ENCODE measurements around the gene HMGB2. TPM values are rescaled to one million over a fixed set of nuclear protein-coding genes. Genes with fewer than 3 reads are reported as not detected.

Gene HMGB2
- total RNA-seq (100 to 1,000 TPM; 110 to 116 TPM), polyA plus RNA-seq (100 to 1,000 TPM; 197 to 255 TPM)

DNA sequence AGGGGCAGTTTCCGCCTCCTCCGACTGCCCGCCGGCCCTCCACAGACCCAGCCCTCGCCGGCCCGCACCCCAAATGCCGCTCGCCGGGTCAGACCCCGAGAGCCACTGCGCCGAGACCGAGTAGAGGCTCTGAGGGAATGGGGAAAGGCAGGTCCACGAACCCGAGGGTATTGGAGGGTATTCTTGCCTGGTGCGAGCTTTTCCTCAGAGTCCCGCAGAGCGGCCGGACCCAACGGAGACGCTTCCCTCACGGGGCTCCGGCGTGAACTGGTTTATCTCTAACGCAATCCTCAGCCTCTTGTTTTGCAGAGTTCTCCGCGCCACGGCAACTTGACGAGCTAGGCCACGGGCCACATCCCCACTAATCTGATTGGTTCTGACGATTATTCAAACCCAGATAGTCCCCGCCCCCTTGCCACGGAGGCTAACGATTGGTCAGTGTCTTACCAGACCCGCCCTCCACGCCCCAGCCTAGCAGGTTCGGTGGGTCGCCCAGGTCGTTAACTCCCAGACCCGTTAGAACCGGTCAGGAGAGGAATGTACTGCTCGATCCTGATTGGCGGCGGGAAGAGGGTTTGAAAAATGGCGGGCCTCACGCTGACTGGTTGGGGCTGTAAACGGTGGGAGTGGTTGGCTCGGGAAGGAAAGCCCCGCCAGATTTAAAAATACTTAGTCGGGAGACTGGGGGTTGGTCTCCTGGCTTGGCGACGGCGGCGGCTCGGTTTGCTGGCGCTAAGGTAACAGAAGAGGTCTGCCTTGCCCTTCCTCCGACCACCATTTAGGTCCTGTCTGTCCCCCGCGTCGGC lies at the start of gene HMGB2:
Gene HMGB2 (minus strand): TSS at position 274 of the 806 bp plus-strand sequence. CDS start 709 bp downstream, outside the sequence.
- no peaks in the 10 kb centered on the region for H3K27me3 ChIP-seq (ENCODE audit: insufficient read depth, low read length)
- peak; percentile 98 to 100 (median 100) for DNase-seq
- H3K4me3 ChIP-seq (ENCODE audit: low read length in 2 of 2) = peak within 1 kb of the TSS; percentile 92 to 95
- H3K9me3 Mint-ChIP-seq = peaks cover 0 to 4% (median 0%) of the 10 kb centered on the region in 8 donors
- CTCF ChIA-PET (ENCODE audit: partially characterized antibody) = interaction anchor here (1.2 to 6.2 kb wide), 6 partner anchors 12 to 88 kb away, joined by 3 to 72 read pairs (median 8); partner anchors contain the start of gene SAP30
- peaks cover 17 to 33% (median 21%) of the 10 kb centered on the region in 4 donors for H3K4me1 Mint-ChIP-seq
- peak within 1 kb of the TSS; percentile 91 for H3K27ac ChIP-seq (ENCODE audit: low read depth, low read length)
- H3K36me3 ChIP-seq (ENCODE audit: insufficient read depth, low read length) = no peaks in the 10 kb centered on the region
- peak within 1 kb of the TSS; percentile 95 to 99 (median 98) for H3K27ac Mint-ChIP-seq
- intact Hi-C loops (cut with micrococcal nuclease) = loop anchor here (1.0 to 5.0 kb wide), 4 partner anchors 36 to 949 kb away; partner anchors contain the start of genes CEP44, FBXO8 and SAP30
- POLR2A ChIA-PET (ENCODE audit: partially characterized antibody) = interaction anchor here (0.6 to 8.1 kb wide), 24 partner anchors 12 to 949 kb away, joined by 3 to 375 read pairs (median 5); partner anchors contain the start of genes CEP44, FBXO8, GALNT7 and SAP30
- H3K4me1 ChIP-seq (ENCODE audit: insufficient read depth, low read length) = peaks cover 26% of the 10 kb centered on the region
- peaks cover 7 to 32% of the 10 kb centered on the region in 2 donors for H3K36me3 Mint-ChIP-seq
- H3K4me3 Mint-ChIP-seq = peak within 1 kb of the TSS; percentile 97 to 100 (median 98)
- no peaks in the 10 kb centered on the region for H3K9me3 ChIP-seq (ENCODE audit: control insufficient read depth in 1 of 2, low read length in 2 of 2)
- H3K27me3 Mint-ChIP-seq = peaks cover 0 to 2% of the 10 kb centered on the region in 2 donors

DNA sequence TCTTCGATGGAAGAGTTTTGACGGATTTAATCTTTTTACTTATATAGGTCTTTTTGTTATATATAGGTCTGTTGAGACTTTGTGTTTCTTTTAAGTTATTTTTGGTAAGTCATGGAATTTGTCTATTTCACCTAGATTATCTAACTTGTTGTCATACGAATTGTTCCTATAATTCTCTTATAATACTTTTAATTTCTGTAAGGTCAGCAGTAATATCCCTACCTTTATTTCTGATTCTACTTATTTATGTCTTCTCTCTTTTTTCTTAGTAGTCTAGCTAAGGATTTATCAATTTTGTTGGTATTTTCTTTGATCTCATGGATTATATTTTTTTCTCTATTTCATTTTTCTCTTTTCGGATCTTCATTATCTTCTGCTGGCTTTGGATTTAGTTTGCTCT lies 48.2 kb upstream of the HMGB2 start:
- no peak overlapping the region for H3K27ac Mint-ChIP-seq
- Histone ChIP-seq H3K4me3 (ENCODE audit: low read length in 2 of 2) (no peak overlapping the region), H3K27me3 (ENCODE audit: insufficient read depth, low read length) (no peaks in the 10 kb centered on the region), H3K9me3 (ENCODE audit: control insufficient read depth in 1 of 2, low read length in 2 of 2) (no peaks in the 10 kb centered on the region), H3K36me3 (ENCODE audit: insufficient read depth, low read length) (no peaks in the 10 kb centered on the region), H3K27ac (ENCODE audit: low read depth, low read length) (no peak overlapping the region), H3K4me1 (ENCODE audit: insufficient read depth, low read length) (no peaks in the 10 kb centered on the region)
- H3K4me1 Mint-ChIP-seq = no peaks in the 10 kb centered on the region
- no peaks in the 10 kb centered on the region for H3K9me3 Mint-ChIP-seq
- H3K4me3 Mint-ChIP-seq = no peak overlapping the region
- no peak for DNase-seq
- ChIA-PET CTCF (ENCODE audit: partially characterized antibody) (interaction anchor here (1.5 kb wide), 1 partner anchor 38 kb away, joined by 3 read pairs; no protein-coding TSS in a partner anchor), POLR2A (ENCODE audit: partially characterized antibody) (no interaction called here)
- peaks cover 0 to 2% of the 10 kb centered on the region in 2 donors for H3K27me3 Mint-ChIP-seq
- H3K36me3 Mint-ChIP-seq = no peaks in the 10 kb centered on the region
- intact Hi-C loops (cut with micrococcal nuclease) = no loop called here

DNA sequence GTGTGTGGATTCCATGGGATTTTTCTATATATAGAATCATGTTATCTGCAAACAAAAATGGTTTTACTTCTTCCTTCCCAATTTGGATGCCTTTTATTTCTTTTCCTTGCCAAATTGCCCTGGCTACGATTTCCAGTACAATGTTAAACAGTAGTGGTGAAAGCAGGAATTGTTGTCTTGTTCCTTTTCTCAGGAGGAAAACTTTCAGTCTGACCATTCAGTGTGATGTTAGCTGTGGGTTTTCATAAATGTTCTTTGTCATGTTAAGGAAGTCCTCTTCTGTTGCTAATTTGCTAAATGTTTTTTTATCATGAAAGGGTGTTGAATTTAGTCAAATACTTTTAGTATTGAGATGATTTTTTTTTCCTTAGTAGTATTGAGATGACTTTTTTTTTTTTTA lies 47.5 kb upstream of the HMGB2 start:
- no peaks in the 10 kb centered on the region for H3K9me3 ChIP-seq (ENCODE audit: control insufficient read depth in 1 of 2, low read length in 2 of 2)
- ChIA-PET POLR2A (ENCODE audit: partially characterized antibody) (no interaction called here), CTCF (ENCODE audit: partially characterized antibody) (no interaction called here)
- no peak overlapping the region for H3K4me3 Mint-ChIP-seq
- no peaks in the 10 kb centered on the region for H3K4me1 ChIP-seq (ENCODE audit: insufficient read depth, low read length)
- H3K4me3 ChIP-seq (ENCODE audit: low read length in 2 of 2) = no peak overlapping the region
- no peaks in the 10 kb centered on the region for H3K36me3 Mint-ChIP-seq
- intact Hi-C loops (cut with micrococcal nuclease) = no loop called here
- no peaks in the 10 kb centered on the region for H3K4me1 Mint-ChIP-seq
- no peaks in the 10 kb centered on the region for H3K27me3 ChIP-seq (ENCODE audit: insufficient read depth, low read length)
- H3K27ac Mint-ChIP-seq = no peak overlapping the region
- peaks cover 0 to 2% of the 10 kb centered on the region in 2 donors for H3K27me3 Mint-ChIP-seq
- H3K36me3 ChIP-seq (ENCODE audit: insufficient read depth, low read length) = no peaks in the 10 kb centered on the region
- no peak for DNase-seq
- H3K9me3 Mint-ChIP-seq = no peaks in the 10 kb centered on the region
- H3K27ac ChIP-seq (ENCODE audit: low read depth, low read length) = no peak overlapping the region

- ChIA-PET POLR2A (ENCODE audit: partially characterized antibody) (no interaction called here), CTCF (ENCODE audit: partially characterized antibody) (no interaction called here)
- H3K36me3 Mint-ChIP-seq = no peaks in the 10 kb centered on the region
- Histone ChIP-seq H3K9me3 (ENCODE audit: control insufficient read depth in 1 of 2, low read length in 2 of 2) (no peaks in the 10 kb centered on the region), H3K27me3 (ENCODE audit: insufficient read depth, low read length) (no peaks in the 10 kb centered on the region), H3K4me1 (ENCODE audit: insufficient read depth, low read length) (no peaks in the 10 kb centered on the region), H3K27ac (ENCODE audit: low read depth, low read length) (no peak overlapping the region), H3K36me3 (ENCODE audit: insufficient read depth, low read length) (no peaks in the 10 kb centered on the region), H3K4me3 (ENCODE audit: low read length in 2 of 2) (no peak overlapping the region)
- no peaks in the 10 kb centered on the region for H3K9me3 Mint-ChIP-seq
- DNase-seq = no peak
- no peaks in the 10 kb centered on the region for H3K4me1 Mint-ChIP-seq
- no peak overlapping the region for H3K4me3 Mint-ChIP-seq
- peaks cover 0 to 2% of the 10 kb centered on the region in 2 donors for H3K27me3 Mint-ChIP-seq
- intact Hi-C loops (cut with micrococcal nuclease) = no loop called here
- no peak overlapping the region for H3K27ac Mint-ChIP-seq
Observed at GRCh38 chr4:173380987-173381386, 46.8 kb upstream of the HMGB2 start.

GRCh38 chr4:173379929-173380328 lies 45.8 kb upstream of the HMGB2 start:
- no peaks in the 10 kb centered on the region for H3K27me3 ChIP-seq (ENCODE audit: insufficient read depth, low read length)
- no peaks in the 10 kb centered on the region for H3K36me3 ChIP-seq (ENCODE audit: insufficient read depth, low read length)
- DNase-seq = no peak
- H3K9me3 Mint-ChIP-seq = no peaks in the 10 kb centered on the region
- no peaks in the 10 kb centered on the region for H3K4me1 ChIP-seq (ENCODE audit: insufficient read depth, low read length)
- H3K9me3 ChIP-seq (ENCODE audit: control insufficient read depth in 1 of 2, low read length in 2 of 2) = no peaks in the 10 kb centered on the region
- peaks cover 0 to 2% of the 10 kb centered on the region in 2 donors for H3K27me3 Mint-ChIP-seq
- POLR2A ChIA-PET (ENCODE audit: partially characterized antibody) = no interaction called here
- H3K4me1 Mint-ChIP-seq = no peaks in the 10 kb centered on the region
- intact Hi-C loops (cut with micrococcal nuclease) = no loop called here
- H3K27ac Mint-ChIP-seq = no peak overlapping the region
- no peak overlapping the region for H3K27ac ChIP-seq (ENCODE audit: low read depth, low read length)
- CTCF ChIA-PET (ENCODE audit: partially characterized antibody) = no interaction called here
- no peak overlapping the region for H3K4me3 Mint-ChIP-seq
- no peaks in the 10 kb centered on the region for H3K36me3 Mint-ChIP-seq
- H3K4me3 ChIP-seq (ENCODE audit: low read length in 2 of 2) = no peak overlapping the region

DNA sequence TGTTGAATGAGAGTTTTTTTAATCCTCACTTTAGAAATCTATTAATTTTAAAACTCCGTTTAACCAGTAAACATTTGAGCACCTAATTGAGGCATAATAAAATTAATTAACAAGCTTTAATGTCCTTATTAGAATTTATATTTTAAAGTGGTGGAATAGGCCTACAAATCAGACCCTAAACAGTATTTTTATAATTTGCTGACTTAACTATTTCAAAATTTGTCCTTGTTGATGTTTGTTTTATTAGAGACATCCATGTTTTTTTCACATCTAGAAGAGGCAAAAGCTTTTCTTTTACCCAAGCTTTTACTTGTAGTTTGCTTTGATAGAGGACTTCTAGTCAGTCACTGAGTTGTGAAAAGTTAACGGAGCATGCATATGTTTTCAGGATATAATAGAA lies 40.4 kb upstream of the HMGB2 start:
- ChIA-PET POLR2A (ENCODE audit: partially characterized antibody) (interaction anchor here (1.3 kb wide), 1 partner anchor 41 kb away, joined by 7 read pairs; the partner anchor contains the start of gene HMGB2), CTCF (ENCODE audit: partially characterized antibody) (interaction anchor here (1.1 to 8.9 kb wide), 4 partner anchors 16 to 119 kb away, joined by 3 to 72 read pairs (median 4); partner anchors contain the start of gene HMGB2)
- H3K36me3 Mint-ChIP-seq = peaks cover 0 to 13% of the 10 kb centered on the region in 2 donors
- no peak overlapping the region for H3K27ac Mint-ChIP-seq
- H3K27me3 Mint-ChIP-seq = no peaks in the 10 kb centered on the region
- peaks cover 17% of the 10 kb centered on the region for H3K4me1 ChIP-seq (ENCODE audit: insufficient read depth, low read length)
- H3K27me3 ChIP-seq (ENCODE audit: insufficient read depth, low read length) = no peaks in the 10 kb centered on the region
- no peak overlapping the region for H3K4me3 Mint-ChIP-seq
- H3K4me1 Mint-ChIP-seq = peaks cover 4 to 24% (median 10%) of the 10 kb centered on the region in 4 donors
- no peaks in the 10 kb centered on the region for H3K9me3 ChIP-seq (ENCODE audit: control insufficient read depth in 1 of 2, low read length in 2 of 2)
- no peaks in the 10 kb centered on the region for H3K9me3 Mint-ChIP-seq
- intact Hi-C loops (cut with micrococcal nuclease) = loop anchor here (5.0 kb wide), 1 partner anchor 43 kb away; no protein-coding TSS in a partner anchor
- no peaks in the 10 kb centered on the region for H3K36me3 ChIP-seq (ENCODE audit: insufficient read depth, low read length)
- H3K4me3 ChIP-seq (ENCODE audit: low read length in 2 of 2) = no peak overlapping the region
- DNase-seq = no peak
- no peak overlapping the region for H3K27ac ChIP-seq (ENCODE audit: low read depth, low read length)
